ENCODE data around the gene JSRP1.

Gene JSRP1

GRCh38 chr19:2237051-2237868 is 19.0 kb downstream of the JSRP1 start (continued):
- TF ChIP-seq ZNF449 (tag by site-specific recombination; IDR thresholded peaks at IDR 0.05) (0 out of 2 replicates have a peak, but pooled peaks have one; percentile 46), ZFP41 (tag by site-specific recombination; IDR thresholded peaks at IDR 0.05; ENCODE audit: borderline replicate concordance) (no peak), KLF17 (tag by site-specific recombination; IDR thresholded peaks at IDR 0.05) (peak; percentile 18; the same call in 1 of the 2 replicates), ZBTB48 (tag by site-specific recombination; IDR thresholded peaks at IDR 0.05) (no peak), ZNF623 (tag by site-specific recombination; IDR thresholded peaks at IDR 0.05) (no peak; the same call in 1 of the 2 replicates), ZNF19 (tag by site-specific recombination; IDR thresholded peaks at IDR 0.05; ENCODE audit: low read depth) (no peak), ZNF677 (tag by site-specific recombination; IDR thresholded peaks at IDR 0.05) (no peak), OVOL3 (tag by site-specific recombination; IDR thresholded peaks at IDR 0.05) (no peak), ZNF830 (tag by site-specific recombination; IDR thresholded peaks at IDR 0.05; ENCODE audit: low read depth) (no peak), ZNF18 (tag by site-specific recombination; IDR thresholded peaks at IDR 0.05) (no peak), ZNF514 (tag by site-specific recombination; IDR thresholded peaks at IDR 0.05) (no peak), ZBTB8A (tag by site-specific recombination; IDR thresholded peaks at IDR 0.05) (no peak), ZNF658 (tag by site-specific recombination; IDR thresholded peaks at IDR 0.05) (no peak), OSR2 (tag by site-specific recombination; IDR thresholded peaks at IDR 0.05) (no peak), EGR2 (tag by site-specific recombination; IDR thresholded peaks at IDR 0.05; ENCODE audit: low read depth) (no peak)

GRCh38 chr19:2236314-2237050 is 19.7 kb downstream of the JSRP1 start, which contains the start of the genes PLEKHJ1 and SF3A2:
TSS of gene PLEKHJ1 (minus strand) at chr19:2236329. CDS start at chr19:2236248, 81 bp downstream.
TSS of gene SF3A2 (plus strand) at chr19:2236824. CDS start at chr19:2243419, 6,595 bp downstream.
- H3K4me1 ChIP-seq (ENCODE audit: control insufficient read depth, insufficient read depth, low read length): peaks cover 4% of the 10 kb centered on the region; the same call in 1 of the 2 replicates
- POLR2A ChIA-PET: interaction anchor here (0.6 to 1.6 kb wide), 6 partner anchors 13 to 239 kb away, joined by 3 to 7 read pairs (median 4); partner anchors contain the start of genes AMH, GADD45B and TIMM13
- TF ChIP-seq SALL2 (tag by site-specific recombination; IDR thresholded peaks at IDR 0.05; ENCODE audit: borderline replicate concordance) (no peak), ZNF776 (tag by site-specific recombination; IDR thresholded peaks at IDR 0.05; ENCODE audit: borderline replicate concordance) (no peak), ZFP41 (tag by site-specific recombination; IDR thresholded peaks at IDR 0.05; ENCODE audit: borderline replicate concordance) (no peak), REST (tag by site-specific recombination; IDR thresholded peaks at IDR 0.05) (no peak), GLI4 (tag by site-specific recombination; IDR thresholded peaks at IDR 0.05) (peak; percentile 55; the same call in 1 of the 2 replicates), ZNF214 (tag by site-specific recombination; IDR thresholded peaks at IDR 0.05; ENCODE audit: borderline replicate concordance) (no peak), ZNF510 (tag by site-specific recombination; IDR thresholded peaks at IDR 0.05; ENCODE audit: insufficient replicate concordance) (no peak), ZNF610 (tag by site-specific recombination; IDR thresholded peaks at IDR 0.05; ENCODE audit: borderline replicate concordance) (peak; percentile 91), ZNF239 (tag by site-specific recombination; IDR thresholded peaks at IDR 0.05) (no peak; the same call in 1 of the 2 replicates), PRDM1 (tag by site-specific recombination; IDR thresholded peaks at IDR 0.05) (no peak; the same call in 1 of the 2 replicates), ZNF266 (tag by site-specific recombination; IDR thresholded peaks at IDR 0.05; ENCODE audit: low read depth) (no peak), ZNF747 (tag by site-specific recombination; IDR thresholded peaks at IDR 0.05) (no peak), ZNF76 (tag by site-specific recombination; IDR thresholded peaks at IDR 0.05; ENCODE audit: borderline replicate concordance, low read depth) (peak; percentile 61; the same call in 1 of the 2 replicates)

More at GRCh38 chr19:2236314-2237050, 19.7 kb downstream of the JSRP1 start, which contains the start of the genes PLEKHJ1 and SF3A2:
- Histone ChIP-seq H3K4me3 (ENCODE audit: low read depth, low read length) (peak within 1 kb of the TSS; percentile 84), H3K9me3 (ENCODE audit: control insufficient read depth, insufficient read depth, low read depth, low read length) (no peaks in the 10 kb centered on the region), H3K27ac (ENCODE audit: extremely low read depth, low read depth, low read length) (peak within 1 kb of the TSS; percentile 95), H3K36me3 (ENCODE audit: control insufficient read depth in 2 of 2, insufficient read depth in 1 of 2, low read length in 2 of 2) (peaks cover 4 to 48% of the 10 kb centered on the region in 2 experiments; a peak in 2 of 3 replicates)
- CTCF ChIA-PET: interaction anchor here (0.6 to 4.5 kb wide), 14 partner anchors 9 to 1960 kb away, joined by 3 to 29 read pairs (median 4); no protein-coding TSS in a partner anchor

Measured in HEK293 (cell line).